K562 (cell line): ENCODE data around the gene IGSF21.

ENCODE experiments used
- FOXA3 ChIP-seq, 2 experiments: fragments of 450-650 bp in 1 of 2; sonication (generic) in 1 of 2; formaldehyde crosslinking; IDR thresholded peaks in 1 of 2; conservative IDR thresholded peaks in 1 of 2; 2 replicates each; pipeline versions ENCODE4 v1.4.0 to v1.8.0; 2020 to 2022; ENCODE audit warnings: mild to moderate bottlenecking in 2 of 2, missing genetic modification reagents in 1 of 2
- NFRKB ChIP-seq: fragments of 450-650 bp; IDR thresholded peaks from 2 replicates; pipeline ENCODE4 v1.6.1; 2016; ENCODE audit warnings: low read depth
- ZNF77 ChIP-seq: fragments of 250-450 bp; sonication (Bioruptor Pico); IDR thresholded peaks from 2 replicates; pipeline ENCODE4 v1.5.0; 2020

DNA sequence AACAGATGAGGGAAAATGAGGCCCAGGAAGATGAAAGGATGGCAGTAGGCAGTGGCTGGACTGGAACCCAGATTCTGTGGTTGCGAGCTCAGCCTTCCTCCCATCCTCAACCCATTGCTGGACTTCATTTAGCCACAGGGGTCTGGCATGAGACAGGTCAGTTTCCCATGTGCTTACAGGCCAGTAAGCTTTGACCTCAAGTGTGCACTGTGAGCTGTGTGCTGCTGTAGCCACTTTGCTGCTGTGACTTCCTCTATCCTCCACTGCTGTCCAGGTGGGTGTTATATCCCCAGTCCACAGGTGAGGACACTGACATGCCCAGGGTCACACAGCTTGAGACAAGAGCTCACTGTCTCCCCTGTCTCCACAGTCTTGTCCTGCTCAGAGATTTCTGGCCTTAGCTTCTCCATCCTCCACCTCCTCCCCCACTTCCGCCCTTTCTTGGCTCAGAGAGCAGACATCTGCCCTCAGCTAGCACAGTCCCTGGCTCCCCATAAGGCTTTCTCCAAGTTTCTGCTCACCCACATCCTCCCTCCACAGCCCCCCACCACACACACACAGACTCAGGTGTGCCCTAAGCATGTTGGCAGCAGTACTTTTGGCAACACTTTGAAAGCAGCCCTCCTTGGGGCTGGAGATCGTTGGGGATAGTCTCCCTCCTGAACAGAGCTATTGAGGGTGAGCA is 7.3 kb downstream of the IGSF21 start:
- TF ChIP-seq ZNF77 (CRISPR knock-in tag): no peak
- TF ChIP-seq NFRKB: no peak
- TF ChIP-seq FOXA3 (CRISPR knock-in tag; conservative IDR thresholded peaks at IDR 0.05 in 1 of 2, IDR thresholded peaks at IDR 0.05 in 1 of 2): no peak
